Measurements from ENCODE around the gene CD2. TPM values are rescaled to one million over a fixed set of nuclear protein-coding genes. Genes with fewer than 3 reads are reported as not detected.
A peak's percentile ranks its signal among the peaks of the same experiment; 100 is the strongest.

CD2 gene
- total and polyA plus RNA-seq, 2 of the 8 experiments (the other 6 are each of a cell fraction or from before 2014, with no cell fraction given), result not detected

DNA sequence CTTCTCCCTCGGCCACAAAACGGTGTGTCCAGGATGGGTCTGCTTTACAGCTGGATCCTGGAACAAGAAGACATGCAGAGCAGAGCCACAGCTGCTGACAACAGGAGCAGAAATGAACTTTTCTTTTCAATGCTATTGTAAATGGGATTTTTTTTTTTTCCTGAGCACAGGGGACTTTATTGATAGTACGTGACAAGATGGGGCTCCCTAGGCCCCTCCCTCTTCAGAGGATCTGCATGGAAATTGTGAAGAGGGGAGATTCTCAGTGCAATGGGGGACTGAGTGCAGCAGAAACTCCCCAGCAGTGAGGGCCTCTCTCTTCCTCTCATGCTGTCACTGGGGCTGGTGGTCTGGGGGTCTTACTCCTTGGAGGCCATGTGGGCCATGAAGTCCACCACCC is 40.8 kb upstream of the CD2 start:
- H3K4me2 ChIP-seq (ENCODE audit: insufficient read depth in 1 of 2, low read depth in 2 of 2, low read length in 2 of 2), result 0 out of 4 replicates have a peak overlapping the region, but pooled peaks of 1 of the 2 experiments have one; percentile 54
- no peak overlapping the region; the same call in 1 of the 2 replicates for H4K8ac ChIP-seq (ENCODE audit: extremely low read depth, insufficient read depth, low read length)
- no peak overlapping the region; a peak in 1 of 7 replicates for H3K9ac ChIP-seq (replicated peaks in 1 of 4; ENCODE audit: extremely low read depth in 1 of 4, low read depth in 3 of 4, low read length in 3 of 4)
- peak overlapping the region; percentile 70 for H2BK120ac ChIP-seq (replicated peaks; ENCODE audit: low read depth, low read length)
- peak overlapping the region; percentile 82 for H2AFZ ChIP-seq (ENCODE audit: low read length)
- no peak overlapping the region for H3K4me3 ChIP-seq (ENCODE audit: extremely low read depth in 1 of 4, insufficient read depth in 2 of 4, low read depth in 3 of 4, low read length in 4 of 4)
- H3K23me2 ChIP-seq (ENCODE audit: low read depth, low read length), result no peaks in the 10 kb centered on the region
- no peaks in the 10 kb centered on the region for H3K27me3 ChIP-seq (replicated peaks in 1 of 4; ENCODE audit: control insufficient read depth in 3 of 4, extremely low read depth in 1 of 4, insufficient read depth in 3 of 4, low read length in 3 of 4)
- peak overlapping the region; percentile 95; the same call in 1 of the 2 replicates for H2BK5ac ChIP-seq (ENCODE audit: low read depth, low read length)
- no peak overlapping the region for H2AK5ac ChIP-seq (ENCODE audit: low read depth, low read length)
- no peaks in the 10 kb centered on the region for H4K20me1 ChIP-seq (replicated peaks in 1 of 2; ENCODE audit: control insufficient read depth in 1 of 2, insufficient read depth in 2 of 2, low read length in 2 of 2)
- ChIA-PET POLR2A (ENCODE audit: partially characterized antibody) (interaction anchor here (0.6 kb wide), 2 partner anchors 190 to 301 kb away, joined by 4 read pairs; no protein-coding TSS in a partner anchor), CTCF (ENCODE audit: partially characterized antibody) (interaction anchor here (0.6 to 1.0 kb wide), 3 partner anchors 10 to 226 kb away, joined by 3 to 4 read pairs (median 3); no protein-coding TSS in a partner anchor)
- H3K18ac ChIP-seq (ENCODE audit: extremely low read depth, low read length), result peak overlapping the region; percentile 95
- peaks cover 2 to 5% of the 10 kb centered on the region in 2 experiments; a peak in 2 of 4 replicates for H3K9me3 ChIP-seq (ENCODE audit: insufficient read depth in 2 of 2, low read depth in 1 of 2, low read length in 1 of 2)
- DNase-seq (ENCODE audit: low read depth in 1 of 2, low spot score in 2 of 2) (no peak), FAIRE-seq (no peak)
- peak overlapping the region; percentile 49; the same call in 1 of the 2 replicates for H2BK15ac ChIP-seq (ENCODE audit: low read length)
- H3K36me3 ChIP-seq (ENCODE audit: control insufficient read depth in 2 of 4, insufficient read depth in 4 of 4, low read length in 3 of 4), result no peaks in the 10 kb centered on the region
- no peaks in the 10 kb centered on the region for H3K79me1 ChIP-seq (ENCODE audit: low read depth, low read length)
- 94% methylated on average over 2 of the region's 3 CpGs; no CpG with 5 or more reads in 1 of the 2 experiments for WGBS, 2 experiments (ENCODE audit: extremely low coverage in 1 of 2, insufficient coverage in 1 of 2, insufficient read length in 1 of 2, insufficient replicate concordance in 2 of 2, low coverage in 1 of 2, low lambda C conversion rate in 2 of 2, missing lambda C conversion rate in 1 of 2)
- no peak overlapping the region for H3K23ac ChIP-seq (ENCODE audit: insufficient read length)
- TF ChIP-seq RBBP5 (IDR thresholded peaks at IDR 0.05; ENCODE audit: borderline replicate concordance, low read depth, low read length) (no peak), TAF7 (optimal IDR thresholded peaks at IDR 0.05; ENCODE audit: borderline replicate concordance, low read depth, low read length) (no peak), TCF12 (IDR thresholded peaks at IDR 0.05; ENCODE audit: low read depth, low read length) (no peak)
- H3K14ac ChIP-seq (ENCODE audit: insufficient read length), result no peak overlapping the region
- peak overlapping the region; percentile 92 for H4K91ac ChIP-seq (replicated peaks; ENCODE audit: insufficient read length, low read length)
- peak overlapping the region; percentile 8 for H3K56ac ChIP-seq (replicated peaks; ENCODE audit: insufficient read length, low read depth, low read length)
- peak overlapping the region; percentile 98 for H2BK12ac ChIP-seq (ENCODE audit: low read depth, low read length)
- H3K4ac ChIP-seq (replicated peaks; ENCODE audit: insufficient read length, low read depth, low read length), result no peak overlapping the region
- peak overlapping the region; percentile 22; the same call in 1 of the 2 replicates for H3K27ac ChIP-seq (ENCODE audit: low read depth, low read length)
- peak overlapping the region; percentile 97 for H2BK20ac ChIP-seq (ENCODE audit: low read length)
- peak overlapping the region; percentile 31 for H4K5ac ChIP-seq (ENCODE audit: insufficient read length, low read depth, low read length)
- no peaks in the 10 kb centered on the region for H3K79me2 ChIP-seq (ENCODE audit: control insufficient read depth in 1 of 2, insufficient read depth in 2 of 2, low read length in 2 of 2)
- H3K4me1 ChIP-seq (replicated peaks in 1 of 4; ENCODE audit: control insufficient read depth in 3 of 4, insufficient read depth in 4 of 4, low read length in 3 of 4), result peaks cover 6 to 22% (median 9%) of the 10 kb centered on the region in 4 experiments

All from H1 (cell line).